Stimulated activated naive B cell treated with anti-CD40 and anti-IgM and Interleukin-4, amounts not matched to agents 10 μg/mL and 1 μg/mL and 100 μg/mL, for 72 hours (primary cell): ENCODE results near the gene TCFL5.

Experiments used
- ATAC-seq, 2 donors: fragments of 150-1000 bp; cut with Tn5 transposase; replicated peaks; 2 replicates each; pipeline ENCODE4 v1.10.0; 2021; ENCODE audit warnings: moderate library complexity in 1 of 2
- DNase-seq: peaks from one replicate; pipeline ENCODE4 v3.0.0; 2021
- H3K27ac Mint-ChIP-seq: one replicate; pipeline ENCODE4 v1.8.0; 2022; ENCODE audit warnings: mild to moderate bottlenecking, mixed read lengths
- H3K27me3 Mint-ChIP-seq, 2 donors: one replicate each; pipeline ENCODE4 v1.8.0; 2022; ENCODE audit warnings: mixed read lengths in 2 of 2
- H3K36me3 Mint-ChIP-seq, 2 donors: one replicate each; pipeline ENCODE4 v1.8.0; 2022; ENCODE audit warnings: mixed read lengths in 2 of 2, mild to moderate bottlenecking in 1 of 2
- H3K4me1 Mint-ChIP-seq, 2 donors: one replicate each; pipeline ENCODE4 v1.8.0; 2022; ENCODE audit warnings: mixed read lengths in 2 of 2, mild to moderate bottlenecking in 1 of 2
- H3K4me3 Mint-ChIP-seq, 2 donors: one replicate each; pipeline ENCODE4 v1.8.0; 2022; ENCODE audit warnings: mild to moderate bottlenecking in 2 of 2, mixed read lengths in 2 of 2, moderate library complexity in 1 of 2
- H3K9me3 Mint-ChIP-seq, 2 donors: one replicate each; pipeline ENCODE4 v1.8.0; 2022; ENCODE audit warnings: mixed read lengths in 2 of 2, mild to moderate bottlenecking in 1 of 2

TCFL5 gene

DNA sequence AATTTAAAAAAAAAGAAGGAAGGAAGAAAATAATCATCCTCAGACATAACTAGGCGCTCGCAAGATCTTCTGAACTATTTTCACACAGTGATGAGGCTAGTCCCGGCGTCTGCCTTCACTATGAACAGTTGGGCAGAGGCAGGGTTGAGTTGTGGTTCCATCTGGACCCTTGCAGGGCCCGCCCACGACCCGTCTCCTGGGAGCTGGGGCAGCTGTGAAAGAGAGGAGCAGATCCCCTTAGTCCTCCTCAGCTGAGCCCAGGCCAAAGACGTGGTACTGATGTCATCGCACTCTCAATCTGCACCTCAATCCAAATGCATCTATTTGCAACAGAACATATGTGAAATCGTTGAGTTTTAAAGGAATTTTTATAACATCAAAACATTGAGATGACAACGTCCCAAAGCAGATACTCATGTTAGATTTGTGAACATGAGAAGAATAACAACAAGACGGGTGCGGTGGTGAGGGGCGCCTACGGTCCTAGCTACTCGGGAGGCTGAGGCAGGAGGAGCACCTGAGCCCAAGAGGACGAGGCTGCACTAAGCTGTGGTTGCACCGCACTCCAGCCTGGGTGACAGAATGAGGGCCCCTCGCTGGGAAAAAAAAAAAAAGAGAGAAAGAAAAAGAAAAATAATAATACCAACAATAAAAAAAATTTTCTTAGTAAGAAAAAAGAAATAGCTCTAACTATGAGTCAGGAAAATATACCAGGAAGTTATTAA lies 15.3 kb downstream of the TCFL5 start:
- Mint-ChIP-seq H3K4me1 (peaks cover 2 to 5% of the 10 kb centered on the region in 2 donors), H3K27ac (peak overlapping the region; percentile 6), H3K36me3 (peaks cover 11 to 40% of the 10 kb centered on the region in 2 donors), H3K4me3 (no peak overlapping the region), H3K27me3 (no peaks in the 10 kb centered on the region), H3K9me3 (no peaks in the 10 kb centered on the region)
- ATAC-seq (no peak), DNase-seq (no peak)

DNA sequence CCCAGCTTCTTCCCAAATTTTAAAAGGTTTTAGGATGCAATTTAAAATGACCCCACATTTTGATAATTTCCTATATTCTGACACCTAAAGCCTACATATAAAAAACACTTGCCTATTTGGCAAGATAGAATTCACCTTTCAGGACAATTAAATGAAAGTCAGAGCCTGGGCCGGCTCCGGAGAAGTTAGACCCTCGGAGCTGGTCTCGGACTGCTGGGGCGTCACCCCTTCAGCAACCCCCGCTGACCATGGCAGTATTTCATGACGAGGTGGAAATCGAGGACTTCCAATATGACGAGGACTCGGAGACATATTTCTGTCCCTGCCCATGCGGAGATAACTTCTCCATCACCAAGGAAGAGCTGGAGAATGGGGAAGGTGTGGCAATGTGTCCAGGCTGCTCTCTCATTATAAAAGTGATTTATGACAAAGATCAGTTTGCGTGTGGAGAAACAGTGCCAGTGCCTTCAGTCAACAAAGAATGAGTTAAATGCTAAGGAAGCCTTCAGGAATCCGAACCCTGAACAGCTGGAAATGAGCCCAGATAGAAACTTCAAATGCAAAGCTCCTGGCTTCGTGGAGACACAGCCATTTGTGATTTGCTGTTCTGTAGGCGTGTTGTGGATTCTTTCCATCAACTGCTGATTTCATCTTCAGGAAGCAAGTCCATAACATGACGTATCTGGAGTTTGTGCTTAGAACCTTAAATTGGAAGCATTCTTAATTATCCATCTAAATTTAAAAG lies 16.0 kb downstream of the TCFL5 start:
- Mint-ChIP-seq H3K9me3 (no peaks in the 10 kb centered on the region), H3K4me3 (no peak overlapping the region), H3K36me3 (peaks cover 8 to 36% of the 10 kb centered on the region in 2 donors), H3K27ac (peak overlapping the region; percentile 73), H3K27me3 (no peaks in the 10 kb centered on the region), H3K4me1 (peaks cover 1 to 2% of the 10 kb centered on the region in 2 donors)
- DNase-seq: no peak
- ATAC-seq: no peak

DNA sequence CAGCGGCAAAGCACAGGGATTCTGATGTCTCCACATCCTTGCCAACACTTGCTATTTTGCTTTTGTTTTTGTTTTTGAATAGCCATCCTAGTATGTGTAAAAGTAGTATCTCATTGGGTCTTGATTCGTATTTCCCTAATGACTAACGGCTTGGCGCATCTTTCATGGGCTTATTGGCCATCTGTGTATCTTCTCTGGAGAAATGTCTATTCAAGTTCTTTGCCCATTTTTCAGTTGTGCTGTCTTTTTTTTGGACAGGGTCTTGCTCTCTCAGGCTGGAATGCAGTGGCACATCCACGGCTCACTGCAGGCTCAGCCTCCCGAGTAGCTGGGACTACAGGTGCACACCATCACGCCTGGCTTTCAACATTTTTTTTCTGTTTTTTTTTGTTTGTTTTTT lies 17.4 kb downstream of the TCFL5 start:
- no peak overlapping the region for H3K27ac Mint-ChIP-seq
- DNase-seq (no peak), ATAC-seq (no peak)
- H3K36me3 Mint-ChIP-seq: peaks cover 10 to 28% of the 10 kb centered on the region in 2 donors
- no peaks in the 10 kb centered on the region for H3K27me3 Mint-ChIP-seq
- peaks cover 2 to 5% of the 10 kb centered on the region in 2 donors for H3K4me1 Mint-ChIP-seq
- no peak overlapping the region for H3K4me3 Mint-ChIP-seq
- H3K9me3 Mint-ChIP-seq: no peaks in the 10 kb centered on the region

DNA sequence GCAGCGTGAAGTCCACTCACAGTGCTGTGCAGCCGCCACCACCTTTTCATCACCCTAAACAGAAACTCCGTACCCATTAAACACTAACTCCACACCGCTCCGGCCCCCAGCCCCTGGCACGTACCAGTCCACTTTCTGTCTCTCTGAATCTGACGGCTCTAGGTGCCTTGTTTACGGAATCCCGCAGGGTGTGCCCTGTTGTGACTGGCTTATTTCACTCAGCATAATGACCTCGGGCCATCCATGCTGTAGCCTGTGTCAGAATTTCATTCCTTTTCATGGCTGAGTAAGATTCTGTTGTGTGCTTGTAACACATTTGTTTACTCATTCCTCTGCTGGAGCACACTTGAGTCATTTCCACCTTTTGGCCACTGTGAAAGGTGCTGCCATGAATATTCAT lies 18.0 kb downstream of the TCFL5 start:
- no peak for ATAC-seq
- no peak for DNase-seq
- H3K9me3 Mint-ChIP-seq: no peaks in the 10 kb centered on the region
- H3K36me3 Mint-ChIP-seq: peaks cover 10 to 28% of the 10 kb centered on the region in 2 donors
- peaks cover 2 to 7% of the 10 kb centered on the region in 2 donors for H3K4me1 Mint-ChIP-seq
- no peak overlapping the region for H3K27ac Mint-ChIP-seq
- no peaks in the 10 kb centered on the region for H3K27me3 Mint-ChIP-seq
- H3K4me3 Mint-ChIP-seq: no peak overlapping the region

DNA sequence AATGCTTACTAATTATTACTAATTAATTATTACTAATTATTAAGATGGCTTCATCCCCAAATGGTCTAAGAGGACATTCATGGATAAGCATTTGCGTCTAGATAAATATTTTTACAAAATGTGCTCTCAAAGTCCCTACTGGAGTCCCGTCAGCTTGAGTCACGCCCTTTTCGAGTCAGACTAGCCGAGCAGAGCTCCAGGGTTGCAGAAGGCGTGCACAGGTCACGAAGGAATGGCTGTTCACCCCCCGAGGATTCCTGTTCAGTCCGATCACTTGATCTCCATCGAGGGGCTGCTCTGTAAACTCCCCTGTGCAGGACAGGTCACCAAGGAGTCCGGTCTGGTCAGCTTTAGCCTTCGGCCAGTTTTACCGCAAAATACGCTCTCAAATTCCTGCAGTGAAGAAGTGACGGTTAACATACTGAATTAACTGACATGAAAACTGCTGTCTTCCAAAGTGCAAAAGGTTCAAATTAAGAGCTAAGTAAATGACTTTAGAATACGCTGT lies 19.9 kb downstream of the TCFL5 start:
- H3K4me3 Mint-ChIP-seq: no peak overlapping the region
- H3K27ac Mint-ChIP-seq: no peak overlapping the region
- no peak for ATAC-seq
- no peaks in the 10 kb centered on the region for H3K9me3 Mint-ChIP-seq
- H3K36me3 Mint-ChIP-seq: peaks cover 4 to 23% of the 10 kb centered on the region in 2 donors
- no peaks in the 10 kb centered on the region for H3K27me3 Mint-ChIP-seq
- no peak for DNase-seq
- peaks cover 6 to 21% of the 10 kb centered on the region in 2 donors for H3K4me1 Mint-ChIP-seq

DNA sequence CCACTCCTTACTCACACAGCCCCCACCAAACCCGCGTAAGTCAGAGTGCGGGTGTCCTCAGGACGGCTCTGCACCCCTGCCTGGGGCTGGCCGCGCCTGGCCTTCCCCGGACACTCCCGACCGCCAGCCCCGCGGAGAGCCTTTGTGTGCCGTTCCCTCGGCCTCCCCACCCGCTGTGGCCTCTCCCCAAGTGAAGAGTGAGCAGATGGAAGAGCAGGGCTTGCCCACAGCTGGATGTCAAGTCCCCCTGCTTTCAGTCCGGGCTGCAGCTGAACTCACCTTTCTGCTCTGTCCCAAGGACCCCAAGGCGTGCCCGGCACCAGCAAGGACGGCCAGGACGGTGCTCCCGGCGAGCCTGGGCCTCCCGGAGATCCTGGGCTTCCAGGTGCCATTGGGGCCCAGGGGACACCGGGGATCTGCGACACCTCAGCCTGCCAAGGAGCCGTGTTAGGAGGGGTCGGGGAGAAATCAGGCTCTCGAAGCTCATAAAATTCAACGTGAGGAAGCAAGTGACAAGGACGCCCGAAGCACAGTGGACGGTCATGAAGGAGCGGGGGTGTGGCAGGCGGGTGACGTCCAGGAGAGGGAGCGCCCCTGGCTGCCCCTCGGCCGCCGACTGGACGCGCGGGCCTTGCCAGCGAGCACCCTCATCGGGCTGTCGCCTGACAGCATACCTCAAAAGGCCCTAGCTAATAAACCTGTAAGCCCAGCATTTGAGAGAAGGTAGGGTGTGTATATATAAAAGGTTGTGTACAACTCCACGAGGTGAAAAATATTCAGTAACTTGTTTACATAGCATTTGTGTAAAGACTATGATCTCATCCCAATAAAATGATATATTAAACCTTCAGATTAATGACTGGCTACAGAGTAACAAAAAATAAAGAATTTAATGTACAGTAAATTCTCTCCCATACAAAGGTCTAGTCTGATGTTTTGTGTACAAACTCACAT lies 21.1 kb downstream of the TCFL5 start:
- H3K9me3 Mint-ChIP-seq: no peaks in the 10 kb centered on the region
- peaks cover 4 to 13% of the 10 kb centered on the region in 2 donors for H3K36me3 Mint-ChIP-seq
- no peaks in the 10 kb centered on the region for H3K27me3 Mint-ChIP-seq
- peaks cover 6 to 21% of the 10 kb centered on the region in 2 donors for H3K4me1 Mint-ChIP-seq
- no peak overlapping the region for H3K27ac Mint-ChIP-seq
- H3K4me3 Mint-ChIP-seq: no peak overlapping the region
- ATAC-seq (no peak), DNase-seq (no peak)

DNA sequence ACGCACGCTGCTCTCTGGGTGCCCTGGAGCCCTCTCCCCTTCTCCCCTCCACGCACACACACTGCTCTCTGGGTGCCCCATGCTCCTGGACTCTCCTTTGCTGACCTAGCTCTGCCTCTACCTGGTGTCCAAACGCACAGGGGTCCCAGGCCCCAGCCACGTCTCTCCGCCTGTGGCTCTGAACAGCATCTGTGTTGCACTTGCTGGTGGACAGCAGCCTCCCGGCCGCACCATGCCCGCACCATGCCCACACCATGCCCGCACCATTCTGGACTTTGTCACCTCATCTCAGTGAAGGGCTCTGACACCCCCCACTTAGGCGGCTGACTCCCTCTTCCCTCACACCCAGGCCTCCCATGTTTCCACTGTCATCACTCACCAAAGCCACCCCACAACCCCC lies 21.8 kb downstream of the TCFL5 start:
- H3K4me3 Mint-ChIP-seq: no peak overlapping the region
- no peak for DNase-seq
- H3K27ac Mint-ChIP-seq: no peak overlapping the region

DNA sequence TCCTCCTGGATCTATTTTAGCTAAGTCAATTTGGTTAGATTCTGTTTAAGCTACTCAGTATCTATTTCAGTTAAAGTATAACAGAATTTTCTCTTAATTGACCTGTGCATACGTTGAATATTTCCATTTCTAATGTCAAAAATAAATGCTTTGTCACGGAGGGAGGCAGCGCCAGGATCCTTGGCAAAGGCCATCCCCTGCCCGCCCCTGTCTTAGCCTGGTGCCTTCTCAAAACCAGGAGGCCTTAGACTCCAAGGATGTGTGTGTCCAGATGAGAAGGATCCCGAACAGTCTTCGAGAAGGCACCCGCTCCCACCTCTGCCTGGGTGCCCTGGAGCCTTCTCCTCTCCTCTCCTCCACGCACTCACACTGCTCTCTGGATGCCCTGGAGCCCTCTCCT lies 22.4 kb downstream of the TCFL5 start:
- Mint-ChIP-seq H3K9me3 (no peaks in the 10 kb centered on the region), H3K36me3 (peaks cover 4 to 7% of the 10 kb centered on the region in 2 donors), H3K27ac (peak overlapping the region; percentile 31), H3K4me3 (no peak overlapping the region), H3K27me3 (no peaks in the 10 kb centered on the region), H3K4me1 (peaks cover 6 to 21% of the 10 kb centered on the region in 2 donors)
- DNase-seq: no peak
- ATAC-seq: no peak

More for the DNA sequence above, 21.8 kb downstream of the TCFL5 start:
- Mint-ChIP-seq H3K9me3 (no peaks in the 10 kb centered on the region), H3K36me3 (peaks cover 4 to 7% of the 10 kb centered on the region in 2 donors), H3K4me1 (peaks cover 6 to 21% of the 10 kb centered on the region in 2 donors), H3K27me3 (no peaks in the 10 kb centered on the region)
- no peak for ATAC-seq

DNA sequence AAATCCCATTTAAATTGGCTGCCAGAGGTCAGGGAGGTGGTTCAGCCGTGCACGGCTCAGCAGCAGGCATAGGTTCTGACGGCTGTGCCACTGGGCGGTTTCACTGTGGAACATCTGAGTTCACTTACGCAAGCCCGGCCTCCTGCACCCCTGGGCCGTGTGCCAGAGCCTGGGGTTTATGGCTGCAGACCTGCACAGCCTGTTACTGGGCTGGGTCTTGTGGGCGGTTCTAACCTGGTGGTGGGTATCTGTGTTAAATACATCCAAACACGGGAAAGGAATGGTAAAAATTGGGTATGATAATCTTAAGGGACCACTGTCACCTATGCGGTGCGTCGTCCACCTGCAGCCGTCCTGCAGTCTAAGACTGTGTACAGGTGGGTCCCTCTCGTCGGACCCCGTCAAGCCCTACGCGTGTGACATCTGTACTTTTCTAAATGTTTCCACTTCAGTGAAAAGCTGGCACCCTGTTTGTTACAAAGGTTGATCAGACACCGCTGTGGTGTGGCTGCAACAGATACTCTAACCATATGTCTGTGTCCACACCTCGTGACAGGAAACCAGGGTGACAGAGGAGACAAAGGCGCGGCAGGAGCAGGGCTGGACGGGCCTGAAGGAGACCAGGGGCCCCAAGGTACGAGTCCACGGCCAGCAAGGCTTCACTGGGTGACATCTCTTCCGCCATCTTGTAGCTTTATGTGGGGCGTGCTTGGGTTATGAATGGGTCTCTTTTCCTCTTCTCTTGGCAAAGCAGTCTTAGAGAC lies 23.3 kb downstream of the TCFL5 start:
- Mint-ChIP-seq H3K36me3 (peaks cover 0 to 3% of the 10 kb centered on the region in 2 donors), H3K27ac (peak overlapping the region; percentile 94), H3K27me3 (no peaks in the 10 kb centered on the region), H3K9me3 (no peaks in the 10 kb centered on the region), H3K4me1 (peaks cover 6 to 22% of the 10 kb centered on the region in 2 donors), H3K4me3 (peak overlapping the region in 1 of 2 donors; percentile 60)
- ATAC-seq (peak; percentile 91 to 92), DNase-seq (no peak)

DNA sequence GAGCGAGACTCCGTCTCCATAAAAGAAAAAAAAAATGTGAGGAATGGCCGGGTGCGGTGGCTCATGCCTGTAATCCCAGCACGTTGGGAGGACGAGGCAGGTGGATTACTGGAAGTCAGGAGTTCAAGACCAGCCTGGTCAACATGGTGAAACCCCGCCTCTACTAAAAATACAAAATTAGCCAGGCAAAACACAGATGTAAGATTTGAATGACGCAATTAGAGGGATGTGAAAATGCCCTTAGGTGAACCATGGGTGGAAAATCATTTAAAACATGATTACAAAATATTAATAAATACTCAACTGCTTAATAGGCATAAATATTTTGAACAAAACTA lies 23.9 kb downstream of the TCFL5 start:
- Mint-ChIP-seq H3K27ac (peak overlapping the region; percentile 94), H3K4me3 (peak overlapping the region in 1 of 2 donors; percentile 28), H3K36me3 (peaks cover 0 to 3% of the 10 kb centered on the region in 2 donors), H3K9me3 (no peaks in the 10 kb centered on the region), H3K4me1 (peaks cover 10 to 28% of the 10 kb centered on the region in 2 donors), H3K27me3 (no peaks in the 10 kb centered on the region)
- ATAC-seq (peak; percentile 41 to 45), DNase-seq (no peak)

DNA sequence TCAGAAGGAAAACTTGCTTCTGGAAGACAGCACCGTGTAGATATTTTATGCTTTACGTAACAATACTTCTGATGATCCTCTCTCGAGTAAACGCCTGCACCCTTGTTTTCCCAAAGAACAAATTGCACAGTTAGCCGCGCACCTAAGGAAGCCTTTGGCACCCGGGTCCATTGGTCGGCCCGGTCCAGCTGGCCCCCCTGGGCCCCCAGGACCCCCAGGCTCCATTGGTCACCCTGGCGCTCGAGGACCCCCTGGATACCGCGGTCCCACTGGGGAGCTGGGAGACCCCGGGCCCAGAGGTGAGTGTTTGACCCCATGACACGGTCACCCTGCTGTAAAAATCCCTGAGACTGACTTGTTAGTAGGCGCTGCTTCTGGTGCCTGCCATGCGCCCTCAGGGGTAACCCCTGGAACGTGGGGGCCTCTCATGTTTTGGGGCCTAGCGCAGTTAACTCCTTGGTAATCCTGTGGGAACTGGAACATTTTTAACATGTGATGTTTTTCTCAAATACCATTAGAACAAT lies 24.6 kb downstream of the TCFL5 start:
- Mint-ChIP-seq H3K36me3 (peaks cover 0 to 3% of the 10 kb centered on the region in 2 donors), H3K9me3 (no peaks in the 10 kb centered on the region), H3K27ac (peak overlapping the region; percentile 94), H3K27me3 (no peaks in the 10 kb centered on the region), H3K4me1 (peaks cover 17 to 35% of the 10 kb centered on the region in 2 donors), H3K4me3 (peak overlapping the region in 1 of 2 donors; percentile 37)
- no peak for DNase-seq
- ATAC-seq: no peak

DNA sequence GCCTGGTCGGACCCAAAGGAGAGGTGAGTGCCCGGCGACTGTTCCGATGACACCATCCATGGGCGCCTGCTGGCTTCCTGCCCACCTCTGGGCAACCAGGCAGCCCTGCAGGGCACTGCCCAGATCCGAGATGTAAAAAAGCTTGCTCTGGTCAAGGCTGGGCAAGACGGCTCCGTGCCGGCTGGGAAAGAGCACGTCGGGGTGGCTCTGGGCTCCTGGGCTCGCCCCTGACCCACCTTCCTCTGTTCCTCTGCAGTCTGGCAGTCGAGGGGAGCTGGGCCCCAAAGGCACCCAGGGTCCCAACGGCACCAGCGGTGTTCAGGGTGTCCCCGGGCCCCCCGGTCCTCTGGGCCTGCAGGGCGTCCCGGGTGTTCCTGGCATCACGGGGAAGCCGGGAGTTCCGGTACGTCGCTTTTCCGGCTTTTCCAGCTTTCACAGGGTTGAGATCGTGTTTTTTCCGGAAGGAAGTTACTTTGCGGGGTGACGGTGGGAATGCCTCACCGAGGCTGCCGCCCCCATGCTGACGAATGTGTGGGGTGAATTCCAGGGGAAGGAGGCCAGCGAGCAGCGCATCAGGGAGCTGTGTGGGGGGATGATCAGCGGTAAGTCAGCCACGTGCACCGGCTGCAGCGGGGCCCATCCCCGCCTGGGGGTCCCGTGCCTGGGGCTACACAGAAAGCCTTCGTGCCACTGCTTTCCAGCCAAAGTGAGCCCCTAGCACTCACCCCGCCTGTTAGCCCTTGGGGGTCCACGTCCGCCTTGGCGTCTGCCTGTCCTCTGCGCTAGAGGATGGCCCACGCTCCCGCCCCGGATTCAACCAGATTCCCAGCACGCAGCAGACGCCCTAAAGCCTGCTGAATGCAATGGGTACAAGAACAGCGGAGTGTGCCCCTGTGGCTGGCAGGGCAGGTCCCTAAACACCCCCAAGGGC lies 25.4 kb downstream of the TCFL5 start:
- Mint-ChIP-seq H3K36me3 (peaks cover 0 to 3% of the 10 kb centered on the region in 2 donors), H3K27me3 (no peaks in the 10 kb centered on the region), H3K9me3 (no peaks in the 10 kb centered on the region), H3K27ac (no peak overlapping the region), H3K4me1 (peaks cover 22 to 43% of the 10 kb centered on the region in 2 donors), H3K4me3 (no peak overlapping the region)
- no peak for DNase-seq
- no peak for ATAC-seq
